AG10803 (cell line): ENCODE data around the gene TOR2A.
"Not testable (repeated sequence)": the region's sequence is repeated elsewhere in the genome, so short reads cannot be mapped to it uniquely, and the experiment has no call there.

ENCODE experiments used
- DNase-seq: peaks from one replicate; pipeline ENCODE4 v3.0.0; 2010; ENCODE audit warnings: low read depth
- H3K4me3 ChIP-seq: 2 replicates; pipeline ENCODE4 v1.5.1; 2011; ENCODE audit warnings: mild to moderate bottlenecking, low read length, control low read depth
- CTCF ChIP-seq: conservative IDR thresholded peaks from 2 replicates; pipeline ENCODE4 v1.5.1; 2011; ENCODE audit warnings: mild to moderate bottlenecking, low read length, control low read depth, inconsistent platforms

Gene TOR2A

GRCh38 chr9:127758843-127759242 is 23.7 kb upstream of the TOR2A start:
- DNase-seq: no peak
- no peak overlapping the region for H3K4me3 ChIP-seq
- TF ChIP-seq CTCF: no peak

GRCh38 chr9:127756776-127757175 is 21.7 kb upstream of the TOR2A start:
- not testable (repeated sequence) for H3K4me3 ChIP-seq, DNase-seq

GRCh38 chr9:127756233-127756632 is 21.1 kb upstream of the TOR2A start:
- no peak overlapping the region for H3K4me3 ChIP-seq
- DNase-seq: no peak
- TF ChIP-seq CTCF: no peak

GRCh38 chr9:127755061-127756060 is 20.3 kb upstream of the TOR2A start:
- no peak overlapping the region for H3K4me3 ChIP-seq
- no peak for TF ChIP-seq CTCF
- no peak for DNase-seq

- no peak for TF ChIP-seq CTCF
- no peak for DNase-seq
- H3K4me3 ChIP-seq: no peak overlapping the region
These were observed 19.3 kb upstream of the TOR2A start for GRCh38 chr9:127754099-127755060.

GRCh38 chr9:127753622-127754021 is 18.5 kb upstream of the TOR2A start:
- no peak overlapping the region for H3K4me3 ChIP-seq

More at GRCh38 chr9:127753622-127754021, 18.5 kb upstream of the TOR2A start:
- no peak for TF ChIP-seq CTCF
- DNase-seq: no peak
